Neural progenitor cell (in vitro differentiated cells): ENCODE results near the gene FBXL5. TPM values are rescaled to one million over a fixed set of nuclear protein-coding genes. Genes with fewer than 3 reads are reported as not detected.

Experiments
- DNase-seq: peaks from one replicate; pipeline ENCODE4 v3.0.0-alpha.2; 2016; ENCODE audit warnings: low spot score
- H2AFZ ChIP-seq: fragments of 200-600 bp; sonication (generic); replicated peaks from 2 replicates; pipeline ENCODE4 v1.6.1; 2016; ENCODE audit warnings: antibody characterized with exemption
- H3F3A ChIP-seq: fragments of 200-600 bp; sonication (generic); 2 replicates; pipeline ENCODE4 v1.6.1; 2016; ENCODE audit warnings: antibody characterized with exemption, low read depth
- H3K27ac ChIP-seq: fragments of 200-600 bp; sonication (generic); 2 replicates; pipeline ENCODE4 v1.5.1; 2016; ENCODE audit warnings: mild to moderate bottlenecking
- H3K27me3 ChIP-seq: fragments of 200-600 bp; sonication (generic); 2 replicates; pipeline ENCODE4 v1.6.1; 2016; ENCODE audit warnings: mild to moderate bottlenecking, moderate library complexity
- H3K36me3 ChIP-seq: fragments of 200-600 bp; sonication (generic); 2 replicates; pipeline ENCODE4 v1.5.1; 2016
- H3K4me1 ChIP-seq: fragments of 200-600 bp; sonication (generic); 2 replicates; pipeline ENCODE4 v1.6.1; 2016; ENCODE audit warnings: mixed run types
- H3K4me2 ChIP-seq: fragments of 200-600 bp; sonication (generic); 2 replicates; pipeline ENCODE4 v1.6.1; 2016
- H3K4me3 ChIP-seq: fragments of 200-600 bp; sonication (generic); 2 replicates; pipeline ENCODE4 v1.5.1; 2016
- H3K79me2 ChIP-seq: fragments of 200-600 bp; sonication (generic); 2 replicates; pipeline ENCODE4 v1.6.1; 2016; ENCODE audit warnings: low read depth
- H3K9ac ChIP-seq: fragments of 200-600 bp; sonication (generic); 2 replicates; pipeline ENCODE4 v1.6.1; 2016
- H3K9me3 ChIP-seq: fragments of 200-600 bp; sonication (generic); 2 replicates; pipeline ENCODE4 v1.5.1; 2016; ENCODE audit warnings: low read depth
- H4K20me1 ChIP-seq: fragments of 200-600 bp; sonication (generic); 2 replicates; pipeline ENCODE4 v1.6.1; 2016; ENCODE audit warnings: low read depth
- H3K27ac Mint-ChIP-seq: 3 replicates; pipeline ENCODE4 v1.8.0; 2021; ENCODE audit warnings: mixed read lengths
- H3K27me3 Mint-ChIP-seq: 2 replicates; pipeline ENCODE4 v1.8.0; 2022; ENCODE audit warnings: low read depth, mild to moderate bottlenecking, inconsistent platforms, moderate library complexity, mixed read lengths; ENCODE audit not compliant: insufficient read depth
- H3K36me3 Mint-ChIP-seq: 3 replicates; pipeline ENCODE4 v1.8.0; 2021; ENCODE audit warnings: mixed read lengths
- H3K4me1 Mint-ChIP-seq: 3 replicates; pipeline ENCODE4 v1.8.0; 2021; ENCODE audit warnings: mixed read lengths
- H3K4me3 Mint-ChIP-seq: 3 replicates; pipeline ENCODE4 v1.8.0; 2021; ENCODE audit warnings: mild to moderate bottlenecking, moderate library complexity, mixed read lengths
- H3K9me3 Mint-ChIP-seq: 3 replicates; pipeline ENCODE4 v1.8.0; 2020; ENCODE audit warnings: mixed read lengths
- EZH2 ChIP-seq: fragments of 200-600 bp; sonication (generic); IDR thresholded peaks from 2 replicates; pipeline ENCODE4 v1.6.1; 2017; ENCODE audit warnings: antibody characterized with exemption, mild to moderate bottlenecking, moderate library complexity
- EZH2phosphoT487 ChIP-seq: fragments of 200-600 bp; sonication (generic); IDR thresholded peaks from 2 replicates; pipeline ENCODE4 v1.6.1; 2017; ENCODE audit warnings: antibody characterized with exemption
- total RNA-seq: library from RNA; depleted of rRNA; stranded (reverse); fragments of >200 nt; gene quantifications from 2 replicates; pipeline ENCODE4 v1.2.3, GENCODE V29; 2015; ENCODE audit warnings: low replicate concordance
- TF ChIP-seq, protein P1 (sequence below): fragments of 200-600 bp; sonication (generic); IDR thresholded peaks from 2 replicates; pipeline ENCODE4 v1.5.1; 2017; ENCODE audit warnings: antibody characterized with exemption, mild to moderate bottlenecking

FBXL5 gene
- total RNA-seq, 1 donor from 2014 or later, result 87.9 TPM

- peaks cover 2% of the 10 kb centered on the region for H3K9me3 Mint-ChIP-seq
Measured at GRCh38 chr4:15587649-15588048, 67.5 kb downstream of the FBXL5 start.

GRCh38 chr4:15586066-15586465 is 69.1 kb downstream of the FBXL5 start:
- H3K4me1 ChIP-seq, result no peaks in the 10 kb centered on the region
- no peaks in the 10 kb centered on the region for H3K27me3 ChIP-seq
- H3K4me3 ChIP-seq, result no peak overlapping the region
- Mint-ChIP-seq H3K9me3 (peaks cover 2% of the 10 kb centered on the region), H3K4me3 (no peak overlapping the region), H3K36me3 (peaks cover 26% of the 10 kb centered on the region), H3K4me1 (no peaks in the 10 kb centered on the region), H3K27me3 (no peaks in the 10 kb centered on the region), H3K27ac (no peak overlapping the region)
- H3K79me2 ChIP-seq, result no peaks in the 10 kb centered on the region
- H3K36me3 ChIP-seq, result peaks cover 3% of the 10 kb centered on the region
- TF ChIP-seq, protein P1, sequence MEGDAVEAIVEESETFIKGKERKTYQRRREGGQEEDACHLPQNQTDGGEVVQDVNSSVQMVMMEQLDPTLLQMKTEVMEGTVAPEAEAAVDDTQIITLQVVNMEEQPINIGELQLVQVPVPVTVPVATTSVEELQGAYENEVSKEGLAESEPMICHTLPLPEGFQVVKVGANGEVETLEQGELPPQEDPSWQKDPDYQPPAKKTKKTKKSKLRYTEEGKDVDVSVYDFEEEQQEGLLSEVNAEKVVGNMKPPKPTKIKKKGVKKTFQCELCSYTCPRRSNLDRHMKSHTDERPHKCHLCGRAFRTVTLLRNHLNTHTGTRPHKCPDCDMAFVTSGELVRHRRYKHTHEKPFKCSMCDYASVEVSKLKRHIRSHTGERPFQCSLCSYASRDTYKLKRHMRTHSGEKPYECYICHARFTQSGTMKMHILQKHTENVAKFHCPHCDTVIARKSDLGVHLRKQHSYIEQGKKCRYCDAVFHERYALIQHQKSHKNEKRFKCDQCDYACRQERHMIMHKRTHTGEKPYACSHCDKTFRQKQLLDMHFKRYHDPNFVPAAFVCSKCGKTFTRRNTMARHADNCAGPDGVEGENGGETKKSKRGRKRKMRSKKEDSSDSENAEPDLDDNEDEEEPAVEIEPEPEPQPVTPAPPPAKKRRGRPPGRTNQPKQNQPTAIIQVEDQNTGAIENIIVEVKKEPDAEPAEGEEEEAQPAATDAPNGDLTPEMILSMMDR, result no peak
- no peak for TF ChIP-seq EZH2
- no peak for TF ChIP-seq EZH2phosphoT487
- no peak overlapping the region for H3K27ac ChIP-seq
- no peak overlapping the region for H3K9ac ChIP-seq
- no peaks in the 10 kb centered on the region for H4K20me1 ChIP-seq
- H3K4me2 ChIP-seq, result no peak overlapping the region
- no peak overlapping the region for H2AFZ ChIP-seq
- H3K9me3 ChIP-seq, result no peaks in the 10 kb centered on the region
- H3F3A ChIP-seq, result no peaks in the 10 kb centered on the region
- DNase-seq, result no peak

More at GRCh38 chr4:15587649-15588048, 67.5 kb downstream of the FBXL5 start:
- Histone ChIP-seq H3K4me3 (no peak overlapping the region), H3F3A (no peaks in the 10 kb centered on the region), H3K9me3 (no peaks in the 10 kb centered on the region), H3K9ac (no peak overlapping the region), H3K4me2 (no peak overlapping the region), H3K4me1 (no peaks in the 10 kb centered on the region), H3K27me3 (no peaks in the 10 kb centered on the region), H3K36me3 (peaks cover 3% of the 10 kb centered on the region), H3K79me2 (no peaks in the 10 kb centered on the region), H3K27ac (no peak overlapping the region), H4K20me1 (no peaks in the 10 kb centered on the region), H2AFZ (no peak overlapping the region)
- DNase-seq, result no peak
- Mint-ChIP-seq H3K4me1 (no peaks in the 10 kb centered on the region), H3K27ac (no peak overlapping the region), H3K4me3 (no peak overlapping the region), H3K27me3 (no peaks in the 10 kb centered on the region), H3K36me3 (peaks cover 25% of the 10 kb centered on the region)
- TF ChIP-seq EZH2 (no peak), EZH2phosphoT487 (no peak)
- TF ChIP-seq, protein P1, result no peak

- Histone ChIP-seq H3K9ac (no peak overlapping the region), H3K27ac (no peak overlapping the region), H3F3A (no peaks in the 10 kb centered on the region), H2AFZ (no peak overlapping the region), H3K4me1 (no peaks in the 10 kb centered on the region), H3K4me3 (no peak overlapping the region), H3K27me3 (no peaks in the 10 kb centered on the region), H4K20me1 (no peaks in the 10 kb centered on the region), H3K36me3 (peaks cover 3% of the 10 kb centered on the region), H3K79me2 (no peaks in the 10 kb centered on the region), H3K4me2 (no peak overlapping the region), H3K9me3 (no peaks in the 10 kb centered on the region)
- peaks cover 2% of the 10 kb centered on the region for H3K9me3 Mint-ChIP-seq
- DNase-seq, result no peak
- H3K4me3 Mint-ChIP-seq, result no peak overlapping the region
- TF ChIP-seq EZH2 (no peak), EZH2phosphoT487 (no peak)
- TF ChIP-seq, protein P1, result no peak
- H3K4me1 Mint-ChIP-seq, result no peaks in the 10 kb centered on the region
- H3K27ac Mint-ChIP-seq, result no peak overlapping the region
- no peaks in the 10 kb centered on the region for H3K27me3 Mint-ChIP-seq
- peaks cover 26% of the 10 kb centered on the region for H3K36me3 Mint-ChIP-seq
Measured at GRCh38 chr4:15585331-15585730, 69.8 kb downstream of the FBXL5 start.
